GM12878 (cell line): ENCODE measurements around the gene HS6ST3. TPM values are rescaled to one million over a fixed set of nuclear protein-coding genes. Genes with fewer than 3 reads are reported as not detected.

Experiments
- ATAC-seq: fragments of 200-7000 bp; cut with Tn5 transposase; 3 replicates; pipeline ENCODE4 v1.9.1; 2020; ENCODE audit warnings: mild to moderate bottlenecking, moderate library complexity
- BruUV-seq: library from RNA; stranded (reverse); fragments of 400-500 nt; replicated peaks from 2 replicates; lab custom pipeline; 2021; lab: Mats Ljungman, UMichigan
- CTCF ChIA-PET: fragments of 300-600 bp; sonication (Branson Sonifier 250); formaldehyde crosslinking; extraction: SDS; loops from one replicate; lab custom pipeline; 2021; ENCODE audit warnings: inconsistent platforms; lab: Yijun Ruan, JAX
- POLR2A ChIA-PET: fragments of 350-600 bp; formaldehyde crosslinking; extraction: SDS; loops from one replicate; lab custom pipeline; 2021; ENCODE audit warnings: inconsistent platforms; lab: Charles Lee
- RAD21 ChIA-PET: fragments of 300-600 bp; sonication (Branson Sonifier 250); formaldehyde crosslinking; loops from one replicate; lab custom pipeline; 2023; ENCODE audit warnings: antibody characterized with exemption; ENCODE audit not compliant: unreplicated experiment; lab: Charles Lee
- SMC1A ChIA-PET: fragments of 300-600 bp; sonication (Branson Sonifier 250); formaldehyde crosslinking; loops from one replicate; lab custom pipeline; 2023; ENCODE audit not compliant: unreplicated experiment, uncharacterized antibody; lab: Charles Lee
- DNase-seq: peaks from one replicate; pipeline ENCODE4 v3.0.0-alpha.2; 2011; ENCODE audit warnings: low read depth, low spot score
- FAIRE-seq: peaks from 3 replicates; lab custom pipeline; 2011; peaks lifted over from hg19 to GRCh38; lab: Jason Lieb, UNC
- H2AFZ ChIP-seq: 2 replicates; pipeline ENCODE4 v1.6.0; 2011; ENCODE audit warnings: low read depth, low read length, control low read depth; ENCODE audit not compliant: control insufficient read depth
- H3K27ac ChIP-seq: 2 replicates; pipeline ENCODE4 v1.5.1; 2011; ENCODE audit warnings: control low read depth; ENCODE audit not compliant: control insufficient read depth, insufficient read depth
- H3K27me3 ChIP-seq, 2 experiments: replicated peaks in 1 of 2; 2 replicates each; pipeline versions ENCODE4 v1.6.0 to v1.6.1; 2011; ENCODE audit warnings: low read length in 1 of 2; ENCODE audit not compliant: control insufficient read depth in 2 of 2, insufficient read depth in 2 of 2
- H3K36me3 ChIP-seq, 2 experiments: 2 replicates each; pipeline ENCODE4 v1.5.1; 2011; ENCODE audit warnings: low read length in 1 of 2; ENCODE audit not compliant: control insufficient read depth in 2 of 2, insufficient read depth in 2 of 2
- H3K4me1 ChIP-seq: 2 replicates; pipeline ENCODE4 v1.6.1; 2011; ENCODE audit warnings: mild to moderate bottlenecking, low read length, moderate library complexity, mixed read lengths; ENCODE audit not compliant: control insufficient read depth, insufficient read depth
- H3K4me2 ChIP-seq: 2 replicates; pipeline ENCODE4 v1.6.0; 2011; ENCODE audit warnings: control low read depth; ENCODE audit not compliant: control insufficient read depth, insufficient read depth
- H3K4me3 ChIP-seq: fragments of 200-600 bp; sonication (generic); 2 replicates; pipeline ENCODE4 v1.5.1; 2016
- H3K79me2 ChIP-seq: 2 replicates; pipeline ENCODE4 v1.6.0; 2011; ENCODE audit warnings: low read length; ENCODE audit not compliant: control insufficient read depth, insufficient read depth
- H3K9ac ChIP-seq: 2 replicates; pipeline ENCODE4 v1.8.0; 2011; ENCODE audit warnings: low read length, control low read depth, mixed read lengths; ENCODE audit not compliant: control insufficient read depth, insufficient read depth
- H3K9me3 ChIP-seq: replicated peaks from 3 replicates; pipeline ENCODE4 v1.5.1; 2011; ENCODE audit warnings: mild to moderate bottlenecking, low read length; ENCODE audit not compliant: control insufficient read depth, insufficient read depth
- H4K20me1 ChIP-seq: 2 replicates; pipeline ENCODE4 v1.6.0; 2011; ENCODE audit not compliant: control insufficient read depth, insufficient read depth
- BHLHE40 ChIP-seq, 2 experiments: fragments of 450-650 bp in 1 of 2; IDR thresholded peaks; 2 replicates each; pipeline ENCODE4 v1.6.1; 2011 to 2017; ENCODE audit warnings: low read depth in 2 of 2, borderline replicate concordance in 1 of 2, improper control_type of control experiment in 1 of 2, low read length in 1 of 2, mild to moderate bottlenecking in 1 of 2
- E2F4 ChIP-seq: IDR thresholded peaks from 2 replicates; pipeline ENCODE4 v1.6.1; 2012; ENCODE audit warnings: low read depth, low read length, improper control_type of control experiment
- IKZF1 ChIP-seq: fragments of 450-650 bp; conservative IDR thresholded peaks from 2 replicates; pipeline ENCODE4 v1.6.1; 2017; ENCODE audit warnings: antibody characterized with exemption, mild to moderate bottlenecking
- SP1 ChIP-seq: IDR thresholded peaks from one replicate; pipeline ENCODE4 v1.6.1; 2011; ENCODE audit warnings: low read depth, low read length
- SREBF1 ChIP-seq: IDR thresholded peaks from 2 replicates; pipeline ENCODE4 v1.6.1; 2012; ENCODE audit warnings: mild to moderate bottlenecking, low read length
- ZNF274 ChIP-seq: IDR thresholded peaks from one replicate; pipeline ENCODE4 v1.8.0; 2011; ENCODE audit not compliant: insufficient read length, insufficient read depth
- in situ Hi-C: fragments of 300-500 bp; cut with MboI; formaldehyde crosslinking; loops from 9 replicates; pipeline ENCODE4 v1.14.3; 2018; ENCODE audit warnings: mixed read lengths
- intact Hi-C: fragments of 100-400 bp; cut with micrococcal nuclease; formaldehyde crosslinking; loops from one replicate; pipeline ENCODE4 v1.14.2; 2022; ENCODE audit not compliant: unreplicated experiment
- polyA plus RNA-seq, 11 experiments: library from polyadenylated mRNA; depleted of rRNA in 4 of 11; unstranded in 6 of 11; stranded (reverse) in 5 of 11; fragments of >200 nt; fragmentation: Nextera tagmentation in 4 of 11; fragmentation: Illumina TruSeq in 1 of 11; extraction: Ambion mirVana in 4 of 11; extraction: Trizol in 1 of 11; gene quantifications; 1 replicate in 1 of 11; 2 replicates in 10 of 11; pipeline versions ENCODE4 v1.2.1 to v1.2.3, GENCODE V29; 2011 to 2016; ENCODE audit warnings: inconsistent platforms in 2 of 11, missing spikeins in 2 of 11, low read depth in 1 of 11
- total RNA-seq, 4 experiments: library from RNA; depleted of rRNA in 3 of 4; stranded (reverse); fragments of >200 nt in 3 of 4; fragmentation: Illumina TruSeq in 1 of 4; extraction: Trizol in 1 of 4; gene quantifications; 2 replicates each; pipeline versions ENCODE4 v1.2.1 to v1.2.3, GENCODE V29; 2013 to 2021
- TF ChIP-seq, protein P1 (sequence below): fragments of 450-650 bp; IDR thresholded peaks from 2 replicates; pipeline ENCODE4 v1.6.1; 2014; ENCODE audit warnings: mild to moderate bottlenecking

Gene HS6ST3
- total and polyA plus RNA-seq, 10 of the 15 experiments (the other 5 are each of a cell fraction or from before 2014, with no cell fraction given), result under 0.01 to 2.9 TPM; not detected in 8

- Histone ChIP-seq H3K27me3 (peaks cover 13 to 30% of the 10 kb centered on the region in 2 experiments), H3K4me2 (no peak overlapping the region), H3K4me3 (no peak overlapping the region), H3K36me3 (no peaks in the 10 kb centered on the region), H3K4me1 (no peaks in the 10 kb centered on the region), H4K20me1 (no peaks in the 10 kb centered on the region), H3K9me3 (no peaks in the 10 kb centered on the region), H3K9ac (no peak overlapping the region), H3K79me2 (no peaks in the 10 kb centered on the region), H3K27ac (no peak overlapping the region), H2AFZ (no peak overlapping the region)
- intact Hi-C loops, result no loop called here
- in situ Hi-C loops, result no loop called here
- POLR2A ChIA-PET, result no interaction called here
- CTCF ChIA-PET, result no interaction called here
- FAIRE-seq, result no peak
- no TSS peak for BruUV-seq
- DNase-seq, result no peak
- ATAC-seq, result no peak
- RAD21 ChIA-PET, result no interaction called here
- TF ChIP-seq SP1 (no peak), E2F4 (no peak), BHLHE40 (IDR thresholded peaks at IDR 0.05; ENCODE audit: borderline replicate concordance in 1 of 2, low read depth in 2 of 2, low read length in 1 of 2) (no peak), SREBF1 (no peak), ZNF274 (no peak), IKZF1 (no peak)
- TF ChIP-seq, protein P1, sequence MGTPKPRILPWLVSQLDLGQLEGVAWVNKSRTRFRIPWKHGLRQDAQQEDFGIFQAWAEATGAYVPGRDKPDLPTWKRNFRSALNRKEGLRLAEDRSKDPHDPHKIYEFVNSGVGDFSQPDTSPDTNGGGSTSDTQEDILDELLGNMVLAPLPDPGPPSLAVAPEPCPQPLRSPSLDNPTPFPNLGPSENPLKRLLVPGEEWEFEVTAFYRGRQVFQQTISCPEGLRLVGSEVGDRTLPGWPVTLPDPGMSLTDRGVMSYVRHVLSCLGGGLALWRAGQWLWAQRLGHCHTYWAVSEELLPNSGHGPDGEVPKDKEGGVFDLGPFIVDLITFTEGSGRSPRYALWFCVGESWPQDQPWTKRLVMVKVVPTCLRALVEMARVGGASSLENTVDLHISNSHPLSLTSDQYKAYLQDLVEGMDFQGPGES, result no peak
- SMC1A ChIA-PET, result no interaction called here
Measured at GRCh38 chr13:96093296-96094006, 3.5 kb downstream of the HS6ST3 start.
